ENCODE results near the gene PIM2. TPM values are rescaled to one million over a fixed set of nuclear protein-coding genes. Genes with fewer than 3 reads are reported as not detected.
"Not testable (repeated sequence)": the region's sequence is repeated elsewhere in the genome, so short reads cannot be mapped to it uniquely, and the experiment has no call there.

Gene PIM2
- total RNA-seq, 2 experiments from 2014 or later, result 51.3 to 53.6 TPM

DNA sequence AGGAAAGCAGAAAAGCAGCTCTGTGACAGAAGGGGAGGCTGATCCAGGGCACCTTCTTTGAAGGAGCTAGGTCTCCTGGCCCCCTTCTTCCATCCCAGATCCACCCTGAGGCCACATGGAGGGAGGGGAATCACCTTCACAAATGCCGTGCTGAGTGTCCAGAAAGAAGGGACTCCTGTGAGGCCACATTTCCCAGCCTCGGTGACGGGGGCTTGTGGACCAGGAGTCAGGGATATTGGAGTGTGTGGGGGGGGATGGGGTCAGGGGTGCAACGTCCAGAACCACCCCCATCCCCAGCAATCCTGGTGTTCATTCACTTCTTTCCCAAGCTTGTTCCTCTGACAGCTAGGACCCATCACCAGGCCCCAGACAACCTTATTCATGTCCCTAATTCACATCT is 25.9 kb downstream of the PIM2 start:
- H3K4me1 Mint-ChIP-seq (ENCODE audit: low read depth), result peaks cover 31% of the 10 kb centered on the region
- CTCF ChIA-PET, result interaction anchor here (0.9 to 1.3 kb wide), 2 partner anchors 147 to 245 kb away, joined by 3 to 4 read pairs; no protein-coding TSS in a partner anchor
- POLR2A ChIA-PET, result no interaction called here
- H3K27me3 Mint-ChIP-seq (ENCODE audit: low read depth), result no peaks in the 10 kb centered on the region
- no peaks in the 10 kb centered on the region for H3K9me3 Mint-ChIP-seq (ENCODE audit: insufficient read depth)
- no peak for DNase-seq
- ATAC-seq, result no peak
- H3K27ac Mint-ChIP-seq, result no peak overlapping the region
- H3K4me3 Mint-ChIP-seq, result no peak overlapping the region
- H3K36me3 Mint-ChIP-seq (ENCODE audit: low read depth), result peaks cover 8% of the 10 kb centered on the region

DNA sequence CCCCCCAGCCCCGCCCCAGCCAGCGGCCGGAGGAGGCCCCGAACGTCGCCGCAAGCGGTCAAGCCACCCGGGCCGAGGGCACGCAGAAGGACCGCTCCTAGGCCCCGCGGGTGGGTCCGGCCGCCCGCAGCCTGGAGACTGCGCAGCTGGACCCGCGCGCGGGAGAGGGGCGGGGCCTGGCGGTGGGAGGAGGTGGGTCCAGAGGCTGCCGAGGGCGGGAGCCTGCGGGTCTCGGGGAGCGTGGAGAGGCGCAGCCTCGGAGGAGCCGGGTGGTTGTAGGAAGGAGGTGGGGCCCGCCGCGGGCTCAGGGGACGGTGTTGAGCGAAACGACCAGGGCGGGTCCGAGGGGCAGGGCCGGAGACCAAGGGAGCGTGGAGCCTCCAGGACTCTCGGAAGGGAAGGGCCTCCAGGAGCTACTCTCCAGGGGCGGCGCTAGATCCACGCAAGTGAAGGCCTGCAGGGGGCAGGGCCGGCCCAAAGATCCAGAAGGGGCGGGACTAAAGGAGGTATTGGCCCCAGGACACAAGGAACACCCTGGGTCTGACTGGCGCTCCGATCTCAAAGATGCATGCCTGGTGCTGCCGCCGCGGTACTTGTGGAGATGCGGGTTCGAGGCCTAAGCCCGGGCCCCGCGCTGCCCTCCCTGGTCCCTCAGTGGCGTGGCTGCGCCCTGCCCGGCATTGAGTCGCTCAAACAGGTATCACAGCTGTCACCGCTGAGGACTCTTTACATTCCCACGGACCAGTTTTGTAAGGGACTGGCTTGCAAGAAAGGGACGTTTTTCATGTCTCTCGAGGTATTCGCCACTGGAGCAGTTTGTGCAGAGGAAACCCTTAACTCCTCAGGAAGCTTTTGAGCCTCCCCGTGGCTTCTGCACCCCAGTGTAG is 27.2 kb downstream of the PIM2 start:
- CTCF ChIA-PET, result interaction anchor here (0.6 to 2.4 kb wide), 9 partner anchors 9 to 276 kb away, joined by 3 to 11 read pairs (median 3); partner anchors contain the start of gene SLC35A2
- H3K4me3 Mint-ChIP-seq, result peak overlapping the region; percentile 78
- ATAC-seq (peak; percentile 91), DNase-seq (peak; percentile 82)
- H3K27me3 Mint-ChIP-seq (ENCODE audit: low read depth), result no peaks in the 10 kb centered on the region
- peaks cover 27% of the 10 kb centered on the region for H3K4me1 Mint-ChIP-seq (ENCODE audit: low read depth)
- H3K27ac Mint-ChIP-seq, result peak overlapping the region; percentile 52
- POLR2A ChIA-PET, result interaction anchor here (1.0 to 1.6 kb wide), 4 partner anchors 20 to 55 kb away, joined by 3 to 5 read pairs (median 4); partner anchors contain the start of gene SLC35A2
- peaks cover 8% of the 10 kb centered on the region for H3K36me3 Mint-ChIP-seq (ENCODE audit: low read depth)
- no peaks in the 10 kb centered on the region for H3K9me3 Mint-ChIP-seq (ENCODE audit: insufficient read depth)

DNA sequence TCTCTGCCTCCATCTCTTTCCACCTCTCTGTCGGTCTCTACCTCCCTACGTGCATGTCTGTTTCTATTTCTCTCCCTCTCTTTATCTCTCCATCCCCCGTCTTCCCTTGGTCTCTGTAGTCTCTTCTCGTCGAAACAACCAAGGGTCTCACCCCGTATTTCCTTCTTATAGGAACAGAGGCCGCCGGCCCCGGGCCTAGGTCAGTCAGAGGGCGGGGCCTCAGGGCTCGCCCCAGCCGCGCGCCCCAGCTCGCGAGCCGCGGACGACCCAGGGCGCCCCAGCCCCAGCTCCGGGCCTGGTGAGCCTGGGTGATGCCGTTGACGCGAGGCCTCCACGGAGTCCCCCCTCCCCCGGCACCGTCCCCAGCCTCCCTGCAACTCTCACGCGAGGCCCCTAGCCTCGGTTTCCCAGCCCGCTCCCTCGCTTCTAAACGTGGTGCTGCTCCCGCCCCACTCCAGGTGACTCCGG is 27.9 kb downstream of the PIM2 start:
- Mint-ChIP-seq H3K27me3 (ENCODE audit: low read depth) (peaks cover 2% of the 10 kb centered on the region), H3K27ac (peak overlapping the region; percentile 61), H3K36me3 (ENCODE audit: low read depth) (peaks cover 8% of the 10 kb centered on the region), H3K4me1 (ENCODE audit: low read depth) (peaks cover 23% of the 10 kb centered on the region), H3K9me3 (ENCODE audit: insufficient read depth) (no peaks in the 10 kb centered on the region), H3K4me3 (peak overlapping the region; percentile 78)
- peak; percentile 46 for ATAC-seq
- ChIA-PET POLR2A (interaction anchor here (1.0 to 1.6 kb wide), 4 partner anchors 21 to 55 kb away, joined by 3 to 5 read pairs (median 4); partner anchors contain the start of gene SLC35A2), CTCF (interaction anchor here (0.6 to 2.4 kb wide), 8 partner anchors 9 to 276 kb away, joined by 3 to 11 read pairs (median 3); partner anchors contain the start of gene SLC35A2)
- DNase-seq, result no peak

DNA sequence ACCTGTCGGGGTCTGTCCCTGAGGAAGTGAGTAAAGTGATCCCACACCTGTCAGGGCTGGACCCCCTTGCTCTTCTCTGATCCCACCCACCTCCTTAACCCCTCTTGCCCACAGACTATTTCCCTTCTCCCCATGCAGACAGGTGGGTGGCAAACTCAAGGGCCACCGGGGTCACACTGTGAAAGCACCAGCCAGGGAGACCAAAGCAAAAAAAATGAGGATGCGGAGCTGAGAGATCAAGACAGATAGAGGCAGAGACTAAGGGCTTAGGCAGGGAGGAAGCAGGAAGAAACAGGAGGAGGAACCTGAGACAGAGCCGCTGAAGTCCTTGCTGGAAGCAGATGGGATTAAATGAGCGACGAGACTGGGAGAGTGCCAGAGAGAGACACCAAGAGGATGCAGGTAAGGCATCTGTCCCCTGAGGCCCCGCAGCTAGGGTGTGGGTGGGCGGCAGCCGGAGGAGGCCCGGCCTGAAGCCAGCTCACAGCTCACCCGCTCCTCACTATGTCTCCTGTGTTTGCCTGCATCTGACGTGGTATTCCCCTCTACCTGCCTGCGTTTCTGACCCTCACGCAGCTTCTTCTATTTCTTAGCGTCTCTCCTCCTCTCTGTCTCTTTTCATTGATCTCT is 28.4 kb downstream of the PIM2 start:
- no peaks in the 10 kb centered on the region for H3K9me3 Mint-ChIP-seq (ENCODE audit: insufficient read depth)
- peak overlapping the region; percentile 78 for H3K4me3 Mint-ChIP-seq
- ChIA-PET POLR2A (interaction anchor here (1.1 kb wide), 2 partner anchors 24 to 56 kb away, joined by 3 read pairs; no protein-coding TSS in a partner anchor), CTCF (interaction anchor here (1.0 to 2.4 kb wide), 2 partner anchors 16 to 56 kb away, joined by 3 to 11 read pairs; no protein-coding TSS in a partner anchor)
- no peak for ATAC-seq
- H3K4me1 Mint-ChIP-seq (ENCODE audit: low read depth), result peaks cover 20% of the 10 kb centered on the region
- H3K36me3 Mint-ChIP-seq (ENCODE audit: low read depth), result peaks cover 7% of the 10 kb centered on the region
- H3K27ac Mint-ChIP-seq, result peak overlapping the region; percentile 61
- DNase-seq, result no peak
- peaks cover 2% of the 10 kb centered on the region for H3K27me3 Mint-ChIP-seq (ENCODE audit: low read depth)

DNA sequence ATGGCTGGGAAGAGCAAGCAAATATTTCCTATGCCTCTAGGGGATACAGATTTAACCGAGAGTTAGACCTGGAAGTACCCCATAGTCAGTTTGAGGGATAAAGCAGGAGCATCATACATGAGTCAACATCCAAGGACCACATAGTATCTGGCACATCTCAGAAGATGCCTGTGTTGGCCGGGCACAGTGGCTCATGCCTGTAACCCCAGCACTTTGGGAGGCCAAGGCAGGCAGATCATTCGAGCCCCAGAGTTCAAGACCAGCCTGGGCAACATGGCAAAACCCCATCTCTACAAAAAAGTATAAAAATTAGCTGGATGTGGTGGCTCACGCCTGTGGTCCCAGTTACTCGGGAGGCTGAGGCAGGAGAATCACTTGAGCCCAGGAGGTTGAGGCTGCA is 32.2 kb downstream of the PIM2 start:
- ATAC-seq; H3K36me3 Mint-ChIP-seq (ENCODE audit: low read depth); DNase-seq; H3K4me3 Mint-ChIP-seq; CTCF ChIA-PET; H3K9me3 Mint-ChIP-seq (ENCODE audit: insufficient read depth); H3K27ac Mint-ChIP-seq; H3K4me1 Mint-ChIP-seq (ENCODE audit: low read depth); H3K27me3 Mint-ChIP-seq (ENCODE audit: low read depth): not testable (repeated sequence)
- POLR2A ChIA-PET, result interaction anchor here (0.7 kb wide), 1 partner anchor 25 kb away, joined by 3 read pairs; the partner anchor contains the start of gene SLC35A2

DNA sequence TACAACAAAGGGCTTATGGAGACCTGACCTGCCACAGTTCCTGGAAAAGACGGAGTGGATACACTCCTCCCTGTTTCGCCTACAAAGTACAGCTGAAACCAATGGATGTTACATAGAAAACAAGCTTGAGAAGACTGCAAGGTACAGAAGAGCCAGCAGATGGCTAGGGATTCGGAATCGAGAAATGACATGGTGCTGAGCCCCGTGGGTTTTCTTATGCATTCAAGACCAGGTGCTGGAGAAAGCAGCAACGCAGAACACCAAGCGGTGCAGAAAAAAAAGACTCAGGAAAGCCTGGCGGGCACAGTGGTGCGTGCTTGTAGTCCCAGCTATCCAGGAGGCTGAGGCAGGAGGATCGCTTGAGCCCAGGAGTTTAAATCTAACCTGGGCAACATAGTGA is 35.1 kb downstream of the PIM2 start:
- CTCF ChIA-PET, result no interaction called here
- Mint-ChIP-seq H3K4me1 (ENCODE audit: low read depth) (no peaks in the 10 kb centered on the region), H3K36me3 (ENCODE audit: low read depth) (no peaks in the 10 kb centered on the region), H3K27me3 (ENCODE audit: low read depth) (peaks cover 2% of the 10 kb centered on the region), H3K4me3 (no peak overlapping the region), H3K27ac (no peak overlapping the region), H3K9me3 (ENCODE audit: insufficient read depth) (no peaks in the 10 kb centered on the region)
- DNase-seq, result no peak
- POLR2A ChIA-PET, result no interaction called here
- ATAC-seq, result no peak

DNA sequence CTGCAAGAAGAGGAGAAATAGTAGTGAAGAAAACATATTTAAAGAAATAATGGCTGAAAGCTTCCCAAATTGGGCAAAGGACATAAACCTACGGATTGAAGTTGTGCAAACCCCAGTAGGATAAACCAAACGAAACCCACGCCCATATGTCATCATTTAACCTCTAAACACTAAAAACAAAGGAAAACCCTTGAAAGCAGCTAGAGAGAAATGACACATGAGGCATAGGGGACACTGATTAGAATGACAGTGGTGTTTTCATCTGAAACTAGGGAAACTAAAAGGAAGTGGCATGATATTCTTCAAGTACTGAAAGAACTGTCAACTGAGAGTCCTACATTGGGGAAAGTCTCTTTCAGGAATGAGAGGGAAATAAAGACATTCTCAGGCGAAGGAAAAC is 41.9 kb downstream of the PIM2 start:
- POLR2A ChIA-PET; H3K4me3 Mint-ChIP-seq; H3K9me3 Mint-ChIP-seq (ENCODE audit: insufficient read depth); H3K27me3 Mint-ChIP-seq (ENCODE audit: low read depth); ATAC-seq; H3K36me3 Mint-ChIP-seq (ENCODE audit: low read depth); DNase-seq; H3K27ac Mint-ChIP-seq; CTCF ChIA-PET; H3K4me1 Mint-ChIP-seq (ENCODE audit: low read depth): not testable (repeated sequence)

DNA sequence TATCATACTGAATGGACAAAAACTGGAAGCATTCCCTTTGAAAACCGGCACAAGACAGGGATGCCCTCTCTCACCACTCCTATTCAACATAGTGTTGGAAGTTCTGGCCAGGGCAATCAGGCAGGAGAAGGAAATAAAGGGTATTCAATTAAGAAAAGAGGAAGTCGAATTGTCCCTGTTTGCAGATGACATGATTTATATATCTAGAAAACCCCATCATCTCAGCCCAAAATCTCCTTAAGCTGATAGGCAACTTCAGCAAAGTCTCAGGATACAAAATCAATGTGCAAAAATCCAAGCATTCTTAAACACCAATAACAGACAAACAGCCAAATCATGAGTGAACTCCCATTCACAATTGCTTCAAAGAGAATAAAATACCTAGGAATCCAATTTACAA is 46.8 kb downstream of the PIM2 start:
- peaks cover 11% of the 10 kb centered on the region for H3K27me3 Mint-ChIP-seq (ENCODE audit: low read depth)
- ATAC-seq; H3K27ac Mint-ChIP-seq; H3K4me1 Mint-ChIP-seq (ENCODE audit: low read depth); H3K36me3 Mint-ChIP-seq (ENCODE audit: low read depth); DNase-seq; CTCF ChIA-PET; POLR2A ChIA-PET; H3K9me3 Mint-ChIP-seq (ENCODE audit: insufficient read depth); H3K4me3 Mint-ChIP-seq: not testable (repeated sequence)

DNA sequence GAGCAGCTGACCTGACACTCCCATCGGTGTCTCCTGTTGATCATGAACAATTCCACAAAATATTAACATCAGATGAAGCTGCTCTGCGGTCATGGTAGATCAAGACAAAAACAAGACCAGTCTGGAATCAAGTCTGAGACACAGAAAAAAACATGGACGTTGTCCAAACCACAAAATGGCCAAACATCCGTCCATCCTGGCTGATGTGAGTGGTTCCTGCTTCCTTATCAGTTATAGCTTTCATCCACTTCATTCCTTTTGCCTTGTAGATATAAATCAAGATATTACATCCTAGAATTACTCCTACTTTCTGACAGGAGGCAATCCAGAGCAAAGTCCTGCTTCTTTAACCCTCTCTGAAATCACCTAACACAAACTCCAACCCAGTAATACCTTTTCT is 54.6 kb downstream of the PIM2 start:
- CTCF ChIA-PET, result no interaction called here
- no peak for DNase-seq
- POLR2A ChIA-PET, result no interaction called here
- Mint-ChIP-seq H3K27me3 (ENCODE audit: low read depth) (peaks cover 6% of the 10 kb centered on the region), H3K27ac (no peak overlapping the region), H3K4me3 (no peak overlapping the region), H3K36me3 (ENCODE audit: low read depth) (no peaks in the 10 kb centered on the region), H3K4me1 (ENCODE audit: low read depth) (no peaks in the 10 kb centered on the region), H3K9me3 (ENCODE audit: insufficient read depth) (no peaks in the 10 kb centered on the region)
- no peak for ATAC-seq

Other genes with a start within 250 kb of the PIM2 start
- 100 to 1,000 TPM; 134 to 164 TPM for gene WAS, start 235.2 kb downstream of the PIM2 start, total RNA-seq
- gene SUV39H1, start 222.3 kb downstream of the PIM2 start, total RNA-seq, result 10 to 100 TPM; 33.2 to 35.3 TPM
- gene GLOD5, start 157.3 kb downstream of the PIM2 start, total RNA-seq, result not detected
- gene GATA1, start 132.4 kb downstream of the PIM2 start, total RNA-seq, result not detected
- gene HDAC6, start 117.0 kb downstream of the PIM2 start, total RNA-seq, result 10 to 100 TPM; 77.3 to 88.9 TPM
- gene ERAS, start 92.5 kb downstream of the PIM2 start, total RNA-seq, result not detected
- gene PCSK1N, start 83.4 kb downstream of the PIM2 start, total RNA-seq, result not detected
- gene TIMM17B, start 21.3 kb downstream of the PIM2 start, total RNA-seq, result 10 to 100 TPM; 41.6 to 44.1 TPM
- gene PQBP1, start 21.1 kb downstream of the PIM2 start, total RNA-seq, result 10 to 100 TPM; 63.9 to 70.8 TPM
- 10 to 100 TPM; 14.8 to 15.3 TPM for gene SLC35A2, start 7.4 kb downstream of the PIM2 start, total RNA-seq
- 10 to 100 TPM; 40.0 to 41.7 TPM for gene OTUD5, start 38.6 kb upstream of the PIM2 start, total RNA-seq
- gene KCND1, start 52.8 kb upstream of the PIM2 start, total RNA-seq, result 1 to 10 TPM; 3.5 to 4.6 TPM
- gene GRIPAP1, start 83.2 kb upstream of the PIM2 start, total RNA-seq, result 10 to 100 TPM; 81.8 to 82.7 TPM
- gene TFE3, start 124.3 kb upstream of the PIM2 start, total RNA-seq, result 10 to 100 TPM; 17.6 to 18.2 TPM
- 1 to 10 TPM; 5.0 to 5.4 TPM for gene CCDC120, start 140.0 kb upstream of the PIM2 start, total RNA-seq
- 10 to 100 TPM; 19.7 to 22.6 TPM for gene PRAF2, start 155.0 kb upstream of the PIM2 start, total RNA-seq
- gene WDR45, start 160.9 kb upstream of the PIM2 start, total RNA-seq, result 10 to 100 TPM; 29.1 to 29.4 TPM
- gene GPKOW, start 204.7 kb upstream of the PIM2 start, total RNA-seq, result 10 to 100 TPM; 26.1 to 26.2 TPM
- 1 to 10 TPM in 1 of 2 experiments, under 1 TPM in 1; 0.97 to 1.5 TPM for gene MAGIX, start 243.7 kb upstream of the PIM2 start, total RNA-seq

Data from activated CD8-positive, alpha-beta T cell treated with anti-CD3 and anti-CD28 coated beads, Interleukin-2, amount 10 ng/mL, durations not matched to agents 7 days and 5 days (primary cell).